SH-SY5Y (cell line): ENCODE measurements around the gene PARP15.

Source experiments
- GATA2 ChIP-seq: IDR thresholded peaks from 2 replicates; pipeline ENCODE4 v1.6.1; 2011; ENCODE audit warnings: mild to moderate bottlenecking, low read depth, low read length
- GATA3 ChIP-seq: IDR thresholded peaks from 2 replicates; pipeline ENCODE4 v1.6.1; 2011; ENCODE audit warnings: low read depth, mild to moderate bottlenecking, low read length, moderate library complexity

Gene PARP15

DNA sequence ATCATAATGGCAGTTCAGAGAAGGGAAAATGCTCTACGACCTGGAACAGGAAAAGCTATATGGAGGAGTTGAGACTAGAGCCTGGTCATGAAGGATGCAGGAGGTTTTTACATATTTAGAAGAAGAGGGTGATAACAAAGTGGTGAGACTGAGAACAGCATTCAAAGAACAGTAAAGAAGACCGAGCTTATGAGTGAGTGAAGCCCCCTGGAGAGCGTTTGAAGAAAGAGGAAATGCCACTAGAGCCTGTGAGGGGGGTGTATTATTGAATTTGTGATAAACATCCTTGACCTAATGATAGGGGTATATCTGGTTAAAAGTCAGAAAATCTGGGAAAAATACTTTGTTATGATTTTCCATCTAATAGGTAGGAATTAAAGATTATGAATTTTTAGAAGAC lies 17.5 kb upstream of the PARP15 start:
- TF ChIP-seq GATA3 (no peak), GATA2 (no peak)

DNA sequence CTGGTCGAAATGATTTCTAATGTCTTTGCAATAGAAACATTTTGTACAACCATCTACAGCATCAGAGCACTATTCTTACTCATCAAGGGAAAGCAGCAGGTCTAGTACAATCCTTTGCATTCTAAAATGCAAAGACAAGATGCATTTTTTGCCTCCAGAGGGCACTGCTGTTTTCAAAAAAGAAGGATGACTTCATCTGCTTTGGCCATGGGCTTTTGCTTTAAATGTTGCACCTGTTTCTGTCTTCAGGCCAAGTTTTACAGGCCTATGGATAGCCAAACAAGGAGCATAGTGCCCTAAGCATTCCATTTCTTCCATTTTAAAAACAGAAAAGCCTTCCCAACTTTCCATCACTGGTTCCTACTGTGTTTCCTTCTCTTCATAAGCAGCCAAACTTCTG lies 16.8 kb upstream of the PARP15 start:
- no peak for TF ChIP-seq GATA2
- TF ChIP-seq GATA3 = no peak

DNA sequence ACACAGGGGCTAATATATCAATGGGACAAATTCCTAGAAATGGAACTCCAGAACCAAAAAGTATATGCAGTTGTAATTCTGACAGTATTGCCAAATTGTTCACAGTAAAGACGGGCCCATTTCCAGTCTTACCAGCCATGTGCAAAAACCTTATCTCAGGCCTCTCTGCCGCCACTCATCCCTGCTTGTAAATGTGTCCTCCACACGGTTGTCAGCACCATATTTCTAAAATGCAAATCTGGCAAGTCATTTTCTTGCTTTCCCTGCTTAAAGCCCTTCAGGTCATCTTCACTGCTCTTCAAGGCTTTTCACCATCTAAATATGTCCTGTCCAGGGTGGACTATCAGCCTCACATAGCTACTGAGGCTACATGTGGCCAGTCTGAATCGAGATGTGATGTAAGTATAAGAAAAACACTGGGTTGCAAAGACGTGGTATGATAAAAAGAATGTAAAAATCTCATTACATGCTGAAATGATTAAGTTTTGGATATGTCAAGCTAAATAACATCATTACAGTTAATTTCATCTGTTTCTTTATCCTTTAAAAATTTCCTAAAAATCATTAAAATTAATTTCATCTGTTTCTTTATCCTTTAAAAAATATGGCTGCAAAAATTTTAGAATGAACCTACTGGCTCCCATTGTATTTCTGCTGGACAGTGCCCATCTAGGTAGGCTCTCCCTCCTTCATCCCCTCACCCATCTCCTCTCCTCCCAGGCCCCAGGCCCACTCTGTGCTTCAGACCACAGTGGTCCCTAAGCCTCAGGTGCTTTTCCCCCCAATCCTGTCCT lies 14.3 kb upstream of the PARP15 start:
- TF ChIP-seq GATA2 (no peak), GATA3 (no peak)

DNA sequence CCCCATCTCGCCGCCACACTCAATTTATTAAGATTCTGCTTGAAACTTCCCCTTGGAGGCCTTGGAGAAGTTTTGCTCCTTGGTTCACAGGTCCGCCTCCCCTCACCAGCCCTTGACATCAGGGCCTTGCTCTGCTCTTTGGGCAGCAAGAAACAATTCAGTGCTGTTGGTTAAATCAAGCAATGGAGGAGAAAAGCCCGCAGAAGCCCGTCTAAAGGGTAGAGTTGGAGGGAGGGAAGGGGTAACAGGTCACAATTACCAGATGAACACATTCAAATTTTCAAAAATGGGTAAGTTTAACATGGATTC lies 13.8 kb upstream of the PARP15 start:
- TF ChIP-seq GATA2 = no peak
- TF ChIP-seq GATA3 = no peak

DNA sequence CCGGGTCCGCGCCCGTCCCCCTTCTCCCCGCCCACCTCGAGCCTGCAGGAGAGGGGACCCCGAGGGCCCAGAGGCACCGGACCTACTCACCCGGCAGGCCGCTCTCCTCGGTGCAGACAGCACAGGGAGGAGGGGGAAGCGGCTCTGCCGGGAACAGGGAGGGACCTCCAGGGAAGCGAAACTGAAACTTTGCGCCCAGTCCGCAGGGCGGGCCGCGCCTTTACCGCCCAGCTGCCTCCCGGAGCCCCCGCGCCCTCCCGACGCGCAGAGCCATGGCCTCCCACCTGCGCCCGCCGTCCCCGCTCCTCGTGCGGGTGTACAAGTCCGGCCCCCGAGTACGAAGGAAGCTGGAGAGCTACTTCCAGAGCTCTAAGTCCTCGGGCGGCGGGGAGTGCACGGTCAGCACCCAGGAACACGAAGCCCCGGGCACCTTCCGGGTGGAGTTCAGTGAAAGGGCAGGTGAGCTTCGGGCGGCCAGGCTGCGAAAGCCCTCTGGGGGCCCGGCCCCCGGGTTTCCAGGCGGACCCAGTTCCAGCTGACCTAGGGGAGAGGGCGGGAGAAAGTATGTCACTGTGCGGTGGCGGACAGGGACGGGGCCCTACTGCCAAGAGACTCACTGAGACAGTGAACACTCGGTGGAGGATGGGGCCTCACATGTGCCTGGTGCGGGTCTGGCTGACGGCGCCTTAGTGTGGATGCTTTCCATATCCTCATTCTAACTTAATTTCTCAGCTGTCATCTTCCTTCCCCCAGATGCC lies 13.1 kb upstream of the PARP15 start, which contains the start of the genes DTX3L and PARP9:
DTX3L (plus strand) TSS at position 184 of the 758 bp plus-strand sequence; CDS start at position 273, 89 bp downstream.
PARP9 (minus strand) TSS at position 146 of the 758 bp plus-strand sequence. CDS start 4,680 bp downstream, outside the sequence.
- no peak for TF ChIP-seq GATA3
- no peak for TF ChIP-seq GATA2

DNA sequence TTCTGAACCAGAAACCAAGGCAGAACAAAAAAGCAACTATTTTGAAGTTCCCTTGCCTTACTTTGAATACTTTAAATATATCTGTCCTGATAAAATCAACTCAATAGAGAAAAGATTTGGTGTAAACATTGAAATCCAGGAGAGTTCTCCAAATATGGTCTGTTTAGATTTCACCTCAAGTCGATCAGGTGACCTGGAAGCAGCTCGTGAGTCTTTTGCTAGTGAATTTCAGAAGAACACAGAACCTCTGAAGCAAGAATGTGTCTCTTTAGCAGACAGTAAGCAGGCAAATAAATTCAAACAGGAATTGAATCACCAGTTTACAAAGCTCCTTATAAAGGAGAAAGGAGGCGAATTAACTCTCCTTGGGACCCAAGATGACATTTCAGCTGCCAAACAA lies 8.7 kb upstream of the PARP15 start:
- TF ChIP-seq GATA2 (no peak), GATA3 (no peak)

DNA sequence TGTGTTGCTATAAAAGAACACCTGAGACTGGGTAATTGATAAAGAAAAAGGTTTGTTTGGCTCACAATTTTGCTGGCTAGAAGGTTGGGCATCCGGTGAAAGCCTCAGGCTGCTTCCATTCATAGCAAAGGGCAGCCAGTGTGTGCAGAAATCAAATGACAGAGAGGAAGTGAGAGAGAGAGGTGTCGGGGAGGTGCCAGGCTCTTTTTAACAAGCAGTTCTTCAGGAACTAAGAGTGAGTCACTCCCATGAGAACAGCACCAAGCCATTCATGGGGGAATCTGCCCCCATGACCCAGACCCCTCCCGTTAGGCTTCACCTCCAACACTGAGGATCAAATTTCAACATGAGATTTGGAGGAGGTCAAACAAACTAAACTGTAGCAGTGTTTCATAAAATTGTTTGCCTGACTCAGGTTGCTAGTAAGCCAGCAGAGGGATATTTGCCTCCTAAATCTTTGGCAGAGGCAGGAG lies 4.5 kb upstream of the PARP15 start:
- TF ChIP-seq GATA3 = no peak
- no peak for TF ChIP-seq GATA2

DNA sequence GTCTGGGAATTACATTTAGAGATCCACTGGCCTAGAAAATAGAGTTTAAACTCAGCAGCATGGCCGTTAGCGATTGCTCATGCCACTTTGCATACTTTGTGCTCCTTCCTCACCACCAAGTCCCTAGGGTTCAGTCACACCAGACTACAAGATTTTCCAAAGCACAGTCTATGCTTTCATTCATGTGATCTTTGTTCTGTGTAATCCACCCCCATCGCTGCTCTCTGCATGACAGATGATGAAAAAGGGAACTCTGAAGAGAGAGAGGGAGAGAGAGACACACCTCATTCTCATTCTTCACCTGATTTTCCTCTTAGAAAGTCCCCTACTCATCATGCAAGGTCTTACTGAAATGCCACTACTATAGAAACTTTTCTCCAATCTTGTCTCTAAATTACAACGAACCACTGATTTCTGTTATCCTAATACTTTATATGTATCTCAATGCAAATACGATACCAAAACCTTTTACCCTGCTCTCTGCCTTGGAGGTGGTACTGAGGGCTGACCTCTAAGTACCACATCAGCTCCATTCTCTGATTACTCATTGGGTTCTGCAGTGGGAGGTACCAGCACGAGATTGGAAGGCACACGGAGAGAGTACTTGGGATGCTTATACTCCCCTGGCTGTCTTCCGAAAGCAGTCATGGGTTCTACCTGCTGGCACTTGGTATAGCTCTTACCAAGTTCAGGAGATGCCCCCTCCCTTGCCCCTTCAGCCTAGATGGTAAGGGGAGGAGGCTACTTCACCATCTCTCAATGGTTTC lies 1.1 kb upstream of the PARP15 start:
- no peak for TF ChIP-seq GATA2
- TF ChIP-seq GATA3 = no peak

DNA sequence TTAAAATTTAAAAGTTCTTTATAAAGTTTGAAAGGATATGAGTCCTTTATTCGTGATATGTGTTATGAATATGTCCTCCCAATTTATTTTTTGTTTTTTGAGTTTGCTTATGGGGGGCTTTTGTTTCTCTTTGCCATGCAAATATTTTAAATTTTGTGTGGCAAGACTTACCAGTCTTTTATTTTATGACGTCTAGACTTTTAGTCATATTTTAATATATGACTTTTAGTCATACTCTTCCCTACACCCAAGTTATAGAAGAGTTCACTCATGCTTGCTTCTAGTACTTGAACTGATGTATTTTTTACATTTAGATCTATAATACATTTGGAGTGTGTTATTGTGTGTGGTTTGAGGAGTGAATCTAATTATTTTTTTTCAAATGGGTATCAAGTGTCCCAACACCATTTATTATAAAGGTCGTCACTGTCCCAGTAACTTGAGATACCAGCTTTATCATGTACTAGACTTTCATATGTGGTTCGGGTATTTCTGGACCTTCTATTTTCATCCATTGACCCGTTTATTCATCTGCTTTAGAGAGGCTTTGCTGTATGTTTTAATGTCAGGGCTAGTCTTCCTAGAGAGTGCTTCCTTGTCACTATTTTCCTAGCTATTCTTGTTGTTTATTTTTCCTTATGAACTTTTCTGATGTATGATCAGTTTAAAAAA lies 755 bp downstream of the PARP15 start:
- TF ChIP-seq GATA3 (no peak), GATA2 (no peak)

DNA sequence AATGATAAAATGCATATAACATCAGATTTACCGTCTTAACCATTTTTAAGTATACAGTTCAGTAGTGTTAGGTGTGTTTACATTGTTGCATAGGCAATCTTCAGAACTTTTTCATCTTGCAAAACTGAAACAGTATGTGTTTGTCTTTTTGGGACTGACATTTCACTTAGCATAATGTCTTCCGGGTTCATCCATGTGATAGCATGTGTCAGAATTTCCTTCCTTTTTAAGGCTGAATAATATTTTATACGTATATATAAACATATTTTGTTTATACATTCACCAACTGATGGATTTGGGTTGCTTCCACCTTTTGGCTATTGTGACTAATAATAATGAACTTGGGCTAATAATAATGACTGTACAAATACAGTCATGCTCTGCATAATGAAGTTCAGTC lies 3.0 kb downstream of the PARP15 start:
- TF ChIP-seq GATA3 (no peak), GATA2 (no peak)

DNA sequence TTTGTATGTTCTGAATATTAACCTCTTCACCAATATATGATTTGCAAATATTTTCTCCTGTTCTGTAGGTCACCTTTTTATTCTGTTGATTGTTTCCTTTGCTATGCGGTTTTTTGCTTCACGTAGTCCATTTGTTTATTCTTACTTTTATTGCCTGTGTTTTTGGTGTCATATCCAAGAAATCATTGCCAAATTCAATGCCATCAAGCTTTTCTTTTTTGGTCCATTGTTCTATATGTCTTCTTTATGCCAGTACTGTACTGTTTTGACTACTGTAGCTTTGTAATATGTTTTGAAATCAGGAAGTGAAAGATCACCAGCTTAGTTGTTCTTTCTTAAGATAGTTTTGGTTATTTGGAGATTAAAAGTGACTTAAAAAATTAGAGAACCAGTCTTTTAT lies 4.2 kb downstream of the PARP15 start:
- TF ChIP-seq GATA2 (no peak), GATA3 (no peak)

DNA sequence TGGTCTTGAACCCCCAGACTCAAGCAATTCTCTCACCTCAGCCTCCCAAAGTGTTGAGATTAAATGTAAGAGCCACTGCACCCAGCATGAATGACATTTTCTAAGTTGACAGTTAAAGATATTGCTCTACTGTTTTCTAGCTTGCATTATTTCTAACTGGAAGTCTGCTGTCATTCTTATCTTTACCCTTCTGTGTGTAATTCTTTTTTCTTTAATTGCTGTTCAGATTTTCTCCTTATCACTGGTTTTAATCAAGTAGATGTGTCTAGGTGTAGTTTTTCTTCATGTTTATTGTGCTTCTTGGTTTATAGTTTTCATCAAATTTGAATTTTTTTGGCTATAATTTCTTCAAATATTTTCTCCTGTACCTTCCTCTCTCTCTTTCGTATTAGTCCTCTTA lies 4.9 kb downstream of the PARP15 start:
- TF ChIP-seq GATA2 = no peak
- TF ChIP-seq GATA3 = no peak

DNA sequence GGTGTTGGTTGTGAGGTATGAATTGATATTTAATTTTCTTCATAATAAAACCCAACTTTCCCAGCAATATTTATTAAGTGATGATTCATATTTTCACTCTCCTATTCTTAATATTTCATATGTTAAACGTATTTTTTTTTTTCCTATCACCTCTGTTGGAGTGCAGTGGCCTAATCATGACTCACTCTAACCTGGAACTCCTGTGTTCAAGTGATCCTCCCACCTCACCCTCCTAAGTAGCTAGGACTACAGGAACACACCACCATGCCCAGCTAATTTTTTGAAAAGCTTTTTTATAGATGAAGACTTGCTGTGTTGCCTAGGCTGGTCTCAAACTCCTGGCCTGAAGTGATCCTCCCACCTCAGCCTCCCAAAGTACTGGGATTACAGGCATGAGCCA lies 8.6 kb downstream of the PARP15 start:
- TF ChIP-seq GATA2 = no peak
- TF ChIP-seq GATA3 = no peak
